WTC11 (cell line): ENCODE measurements around the gene PRSS1. TPM values are rescaled to one million over a fixed set of nuclear protein-coding genes. Genes with fewer than 3 reads are reported as not detected.
A peak's percentile ranks its signal among the peaks of the same experiment; 100 is the strongest.
"Not testable (repeated sequence)": the region's sequence is repeated elsewhere in the genome, so short reads cannot be mapped to it uniquely, and the experiment has no call there.

Source experiments
- ATAC-seq: fragments of 200-7000 bp; cut with Tn5 transposase; 2 replicates; pipeline ENCODE4 v1.10.0; 2021; ENCODE audit warnings: mild to moderate bottlenecking, moderate library complexity
- CTCF ChIA-PET: fragments of 300-600 bp; sonication (Branson Sonifier 250); formaldehyde crosslinking; loops from one replicate; lab custom pipeline; 2021; ENCODE audit warnings: antibody characterized with exemption; lab: Charles Lee
- POLR2A ChIA-PET: fragments of 350-600 bp; sonication (Branson Sonifier 250); formaldehyde crosslinking; loops from one replicate; lab custom pipeline; 2021; ENCODE audit warnings: antibody characterized with exemption; lab: Charles Lee
- DNase-seq: peaks from one replicate; pipeline ENCODE4 v3.0.0; 2021; ENCODE audit warnings: low spot score
- H3K27ac Mint-ChIP-seq: 2 replicates; pipeline ENCODE4 v1.8.0; 2021; ENCODE audit warnings: mixed read lengths
- H3K27me3 Mint-ChIP-seq: 2 replicates; pipeline ENCODE4 v1.8.0; 2021; ENCODE audit warnings: low read depth, mild to moderate bottlenecking, moderate library complexity, mixed read lengths
- H3K36me3 Mint-ChIP-seq: 2 replicates; pipeline ENCODE4 v1.8.0; 2021; ENCODE audit warnings: mixed read lengths
- H3K4me1 Mint-ChIP-seq: 2 replicates; pipeline ENCODE4 v1.8.0; 2022; ENCODE audit warnings: mixed read lengths
- H3K4me3 Mint-ChIP-seq: 2 replicates; pipeline ENCODE4 v1.8.0; 2021; ENCODE audit warnings: mild to moderate bottlenecking, moderate library complexity, mixed read lengths
- H3K9me3 Mint-ChIP-seq: 2 replicates; pipeline ENCODE4 v1.8.0; 2021; ENCODE audit warnings: mixed read lengths
- ATF1 ChIP-seq: sonication (generic); formaldehyde crosslinking; IDR thresholded peaks from 2 replicates; pipeline ENCODE4 v1.8.1; 2023; ENCODE audit warnings: mild to moderate bottlenecking, moderate library complexity, missing genetic modification reagents
- ATF2 ChIP-seq: sonication (generic); formaldehyde crosslinking; IDR thresholded peaks from 2 replicates; pipeline ENCODE4 v1.8.1; 2022; ENCODE audit warnings: low read depth, missing genetic modification reagents, borderline replicate concordance
- CREM ChIP-seq: sonication (generic); formaldehyde crosslinking; IDR thresholded peaks from 2 replicates; pipeline ENCODE4 v1.8.1; 2022; ENCODE audit warnings: mild to moderate bottlenecking, missing genetic modification reagents, moderate library complexity
- FOXP4 ChIP-seq: sonication (generic); formaldehyde crosslinking; IDR thresholded peaks from 2 replicates; pipeline ENCODE4 v1.8.0; 2022; ENCODE audit warnings: mild to moderate bottlenecking, missing genetic modification reagents
- HMGA2 ChIP-seq: fragments of 250-450 bp; sonication (Bioruptor Pico); IDR thresholded peaks from 2 replicates; pipeline ENCODE4 v1.4.0; 2021; ENCODE audit warnings: mild to moderate bottlenecking, moderate library complexity
- MAX ChIP-seq: sonication (generic); formaldehyde crosslinking; IDR thresholded peaks from 2 replicates; pipeline ENCODE4 v1.8.0; 2022; ENCODE audit warnings: mild to moderate bottlenecking, missing genetic modification reagents
- NFE2L1 ChIP-seq: sonication (generic); formaldehyde crosslinking; IDR thresholded peaks from 2 replicates; pipeline ENCODE4 v1.8.1; 2023; ENCODE audit warnings: missing genetic modification reagents
- ZNF423 ChIP-seq: fragments of 250-450 bp; sonication (Bioruptor Pico); IDR thresholded peaks from 2 replicates; pipeline ENCODE4 v2.1.2; 2022; ENCODE audit warnings: mild to moderate bottlenecking, moderate library complexity
- ZNF425 ChIP-seq: fragments of 250-450 bp; sonication (Bioruptor Pico); conservative IDR thresholded peaks from 2 replicates; pipeline ENCODE4 v1.9.0; 2021; ENCODE audit warnings: mild to moderate bottlenecking
- total RNA-seq: library from RNA; stranded (reverse); gene quantifications from 3 replicates; pipeline ENCODE4 v1.2.3, GENCODE V29; 2021
- TF ChIP-seq, protein P1 (sequence below): sonication (generic); formaldehyde crosslinking; IDR thresholded peaks from 2 replicates; pipeline ENCODE4 v1.8.1; 2022; ENCODE audit warnings: mild to moderate bottlenecking, moderate library complexity, missing genetic modification reagents
- TF ChIP-seq, protein P2 (sequence below): sonication (generic); formaldehyde crosslinking; IDR thresholded peaks from 2 replicates; pipeline ENCODE4 v1.8.1; 2023; ENCODE audit warnings: mild to moderate bottlenecking, missing genetic modification reagents
- TF ChIP-seq, protein P3 (sequence below): sonication (generic); formaldehyde crosslinking; IDR thresholded peaks from 2 replicates; pipeline ENCODE4 v1.8.1; 2023; ENCODE audit warnings: mild to moderate bottlenecking, missing genetic modification reagents, moderate library complexity

PRSS1 gene
- total RNA-seq, 1 experiment from 2014 or later = 11.1 TPM

DNA sequence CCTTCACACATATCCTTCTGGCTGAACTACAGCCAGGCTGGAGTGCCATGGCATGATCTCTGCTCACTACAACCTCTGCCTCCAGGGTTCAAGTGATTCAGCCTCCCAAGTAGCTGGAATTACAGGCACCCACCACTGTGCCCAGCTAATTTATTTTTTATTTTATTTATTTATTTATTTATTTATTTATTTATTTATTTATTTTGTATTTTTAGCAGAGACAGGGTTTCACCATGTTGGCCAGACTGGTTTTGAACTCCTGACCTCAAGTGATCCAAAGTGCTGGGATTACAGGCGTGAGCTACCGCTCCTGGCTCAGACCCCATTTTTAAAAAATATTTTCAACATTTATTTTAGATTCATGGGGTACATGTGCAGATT, 27.6 kb downstream of the PRSS1 start:
- H3K27ac Mint-ChIP-seq, DNase-seq, H3K36me3 Mint-ChIP-seq, ATAC-seq, POLR2A ChIA-PET, H3K4me1 Mint-ChIP-seq, H3K4me3 Mint-ChIP-seq: not testable (repeated sequence)
- H3K9me3 Mint-ChIP-seq = peaks cover 13% of the 10 kb centered on the region
- peak; percentile 54; the same call in 1 of the 2 replicates for TF ChIP-seq HMGA2 (CRISPR knock-in tag)
- TF ChIP-seq, all 79 proteins: peak for 1; not testable (repeated sequence) for 78
- H3K27me3 Mint-ChIP-seq, CTCF ChIA-PET: not testable (repeated sequence)

GRCh38 chr7:142777318-142777717, 28.0 kb downstream of the PRSS1 start:
- H3K4me3 Mint-ChIP-seq = no peak overlapping the region
- peaks cover 1% of the 10 kb centered on the region; the same call in 1 of the 2 replicates for H3K27me3 Mint-ChIP-seq
- ChIA-PET CTCF (interaction anchor here (1.2 to 2.0 kb wide), 2 partner anchors 34 to 190 kb away, joined by 3 to 8 read pairs; no protein-coding TSS in a partner anchor), POLR2A (no interaction called here)
- no peak overlapping the region for H3K27ac Mint-ChIP-seq
- TF ChIP-seq ZNF425 (CRISPR knock-in tag) = no peak
- no peak for TF ChIP-seq NFE2L1 (CRISPR knock-in tag)
- TF ChIP-seq, protein P1, sequence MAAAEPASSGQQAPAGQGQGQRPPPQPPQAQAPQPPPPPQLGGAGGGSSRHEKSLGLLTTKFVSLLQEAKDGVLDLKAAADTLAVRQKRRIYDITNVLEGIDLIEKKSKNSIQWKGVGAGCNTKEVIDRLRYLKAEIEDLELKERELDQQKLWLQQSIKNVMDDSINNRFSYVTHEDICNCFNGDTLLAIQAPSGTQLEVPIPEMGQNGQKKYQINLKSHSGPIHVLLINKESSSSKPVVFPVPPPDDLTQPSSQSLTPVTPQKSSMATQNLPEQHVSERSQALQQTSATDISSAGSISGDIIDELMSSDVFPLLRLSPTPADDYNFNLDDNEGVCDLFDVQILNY (CRISPR knock-in tag) = no peak
- TF ChIP-seq CREM = no peak
- TF ChIP-seq, protein P2, sequence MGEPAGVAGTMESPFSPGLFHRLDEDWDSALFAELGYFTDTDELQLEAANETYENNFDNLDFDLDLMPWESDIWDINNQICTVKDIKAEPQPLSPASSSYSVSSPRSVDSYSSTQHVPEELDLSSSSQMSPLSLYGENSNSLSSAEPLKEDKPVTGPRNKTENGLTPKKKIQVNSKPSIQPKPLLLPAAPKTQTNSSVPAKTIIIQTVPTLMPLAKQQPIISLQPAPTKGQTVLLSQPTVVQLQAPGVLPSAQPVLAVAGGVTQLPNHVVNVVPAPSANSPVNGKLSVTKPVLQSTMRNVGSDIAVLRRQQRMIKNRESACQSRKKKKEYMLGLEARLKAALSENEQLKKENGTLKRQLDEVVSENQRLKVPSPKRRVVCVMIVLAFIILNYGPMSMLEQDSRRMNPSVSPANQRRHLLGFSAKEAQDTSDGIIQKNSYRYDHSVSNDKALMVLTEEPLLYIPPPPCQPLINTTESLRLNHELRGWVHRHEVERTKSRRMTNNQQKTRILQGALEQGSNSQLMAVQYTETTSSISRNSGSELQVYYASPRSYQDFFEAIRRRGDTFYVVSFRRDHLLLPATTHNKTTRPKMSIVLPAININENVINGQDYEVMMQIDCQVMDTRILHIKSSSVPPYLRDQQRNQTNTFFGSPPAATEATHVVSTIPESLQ = no peak
- no peak for TF ChIP-seq MAX (CRISPR knock-in tag)
- TF ChIP-seq, protein P3, sequence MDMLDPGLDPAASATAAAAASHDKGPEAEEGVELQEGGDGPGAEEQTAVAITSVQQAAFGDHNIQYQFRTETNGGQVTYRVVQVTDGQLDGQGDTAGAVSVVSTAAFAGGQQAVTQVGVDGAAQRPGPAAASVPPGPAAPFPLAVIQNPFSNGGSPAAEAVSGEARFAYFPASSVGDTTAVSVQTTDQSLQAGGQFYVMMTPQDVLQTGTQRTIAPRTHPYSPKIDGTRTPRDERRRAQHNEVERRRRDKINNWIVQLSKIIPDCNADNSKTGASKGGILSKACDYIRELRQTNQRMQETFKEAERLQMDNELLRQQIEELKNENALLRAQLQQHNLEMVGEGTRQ (CRISPR knock-in tag) = no peak
- TF ChIP-seq FOXP4 (CRISPR knock-in tag) = no peak
- TF ChIP-seq ATF1 (CRISPR knock-in tag) = no peak
- no peak for TF ChIP-seq ZNF423 (CRISPR knock-in tag)
- no peak for TF ChIP-seq ATF2
- no peaks in the 10 kb centered on the region; the same call in 1 of the 2 replicates for H3K4me1 Mint-ChIP-seq
- H3K36me3 Mint-ChIP-seq = no peaks in the 10 kb centered on the region
- peaks cover 13% of the 10 kb centered on the region for H3K9me3 Mint-ChIP-seq
- DNase-seq = no peak
- ATAC-seq = no peak
